HepG2 (cell line): ENCODE data around the gene MLX. TPM values are rescaled to one million over a fixed set of nuclear protein-coding genes. Genes with fewer than 3 reads are reported as not detected.

Source experiments
- ATF7 ChIP-seq, 2 experiments: fragments of 450-650 bp in 1 of 2; sonication (generic) in 1 of 2; formaldehyde crosslinking in 1 of 2; IDR thresholded peaks; 2 replicates each; pipeline versions ENCODE4 v1.4.0 to v1.6.1; 2016 to 2020; ENCODE audit warnings: antibody characterized with exemption in 1 of 2, mild to moderate bottlenecking in 1 of 2, missing genetic modification reagents in 1 of 2
- PLRG1 ChIP-seq: fragments of 450-650 bp; conservative IDR thresholded peaks from 2 replicates; pipeline ENCODE4 v1.6.1; 2016
- RBFOX2 ChIP-seq: fragments of 200-400 bp; formaldehyde crosslinking; IDR thresholded peaks from 2 replicates; pipeline ENCODE4 v1.6.1; 2017; ENCODE audit warnings: low read depth, mild to moderate bottlenecking, low read length
- SMARCC2 ChIP-seq: fragments of 450-650 bp; IDR thresholded peaks from 2 replicates; pipeline ENCODE4 v1.6.1; 2017; ENCODE audit warnings: antibody characterized with exemption, mild to moderate bottlenecking
- YY1 ChIP-seq: IDR thresholded peaks from 2 replicates; pipeline ENCODE4 v1.6.1; 2011; ENCODE audit warnings: low read length, low read depth, moderate library complexity, mild to moderate bottlenecking; ENCODE audit not compliant: insufficient read depth, insufficient replicate concordance
- ZNF180 ChIP-seq: sonication (generic); formaldehyde crosslinking; IDR thresholded peaks from 2 replicates; pipeline ENCODE4 v1.4.0; 2020; ENCODE audit warnings: low read depth, missing genetic modification reagents, borderline replicate concordance
- ZNF230 ChIP-seq: sonication (generic); formaldehyde crosslinking; IDR thresholded peaks from 2 replicates; pipeline ENCODE4 v1.4.0; 2020; ENCODE audit warnings: mild to moderate bottlenecking, missing genetic modification reagents
- ZNF33A ChIP-seq: sonication (generic); formaldehyde crosslinking; IDR thresholded peaks from 2 replicates; pipeline ENCODE4 v1.5.1; 2020; ENCODE audit warnings: missing genetic modification reagents, mild to moderate bottlenecking, moderate library complexity, borderline replicate concordance
- ZNF501 ChIP-seq: sonication (generic); formaldehyde crosslinking; IDR thresholded peaks from 2 replicates; pipeline ENCODE4 v1.5.1; 2020; ENCODE audit warnings: mild to moderate bottlenecking, moderate library complexity, missing genetic modification reagents
- polyA plus RNA-seq, 8 experiments: library from polyadenylated mRNA; depleted of rRNA in 3 of 8; stranded (reverse) in 7 of 8; unstranded in 1 of 8; fragments of >200 nt; fragmentation: Illumina TruSeq in 4 of 8; extraction: Trizol in 4 of 8; gene quantifications; 2 replicates each; pipeline versions ENCODE4 v1.2.1 to v1.2.3, GENCODE V29; 2011 to 2016; ENCODE audit warnings: low read depth in 4 of 8, missing spikeins in 1 of 8, mixed read lengths in 1 of 8; ENCODE audit not compliant: insufficient read depth in 1 of 8
- total RNA-seq, 5 experiments: library from RNA; depleted of rRNA; stranded (reverse); fragments of >200 nt; fragmentation: Illumina TruSeq; extraction: Trizol; gene quantifications; 2 replicates each; pipeline ENCODE4 v1.2.3, GENCODE V29; 2016; ENCODE audit warnings: low read depth in 1 of 5
- TF ChIP-seq, protein P1 (sequence below): IDR thresholded peaks from 2 replicates; pipeline ENCODE4 v1.6.1; 2016; ENCODE audit warnings: low read depth, missing genetic modification reagents, missing compliant biosample characterization
- TF ChIP-seq, protein P2 (sequence below): sonication (generic); formaldehyde crosslinking; IDR thresholded peaks from 2 replicates; pipeline ENCODE4 v1.5.1; 2020; ENCODE audit warnings: missing genetic modification reagents, mild to moderate bottlenecking, borderline replicate concordance
- TF ChIP-seq, protein P3 (sequence below): sonication (generic); formaldehyde crosslinking; IDR thresholded peaks from 2 replicates; pipeline ENCODE4 v1.4.0; 2020; ENCODE audit warnings: missing genetic modification reagents
- TF ChIP-seq, protein P4 (sequence below): sonication (generic); formaldehyde crosslinking; IDR thresholded peaks from 2 replicates; pipeline ENCODE4 v1.8.0; 2022; ENCODE audit warnings: missing genetic modification reagents, low read depth, mild to moderate bottlenecking, borderline replicate concordance
- TF ChIP-seq, protein P5 (sequence below): sonication (generic); formaldehyde crosslinking; IDR thresholded peaks from 2 replicates; pipeline ENCODE4 v1.4.0; 2020; ENCODE audit warnings: mild to moderate bottlenecking, low read depth, missing genetic modification reagents
- TF ChIP-seq, protein P6 (sequence below): IDR thresholded peaks from 2 replicates; pipeline ENCODE4 v1.6.1; 2016; ENCODE audit warnings: low read depth, control low read depth

MLX gene
- total and polyA plus RNA-seq, 2 of the 13 experiments (the other 11 are each of a cell fraction or from before 2014, with no cell fraction given) = 38.9 to 74.4 TPM

DNA sequence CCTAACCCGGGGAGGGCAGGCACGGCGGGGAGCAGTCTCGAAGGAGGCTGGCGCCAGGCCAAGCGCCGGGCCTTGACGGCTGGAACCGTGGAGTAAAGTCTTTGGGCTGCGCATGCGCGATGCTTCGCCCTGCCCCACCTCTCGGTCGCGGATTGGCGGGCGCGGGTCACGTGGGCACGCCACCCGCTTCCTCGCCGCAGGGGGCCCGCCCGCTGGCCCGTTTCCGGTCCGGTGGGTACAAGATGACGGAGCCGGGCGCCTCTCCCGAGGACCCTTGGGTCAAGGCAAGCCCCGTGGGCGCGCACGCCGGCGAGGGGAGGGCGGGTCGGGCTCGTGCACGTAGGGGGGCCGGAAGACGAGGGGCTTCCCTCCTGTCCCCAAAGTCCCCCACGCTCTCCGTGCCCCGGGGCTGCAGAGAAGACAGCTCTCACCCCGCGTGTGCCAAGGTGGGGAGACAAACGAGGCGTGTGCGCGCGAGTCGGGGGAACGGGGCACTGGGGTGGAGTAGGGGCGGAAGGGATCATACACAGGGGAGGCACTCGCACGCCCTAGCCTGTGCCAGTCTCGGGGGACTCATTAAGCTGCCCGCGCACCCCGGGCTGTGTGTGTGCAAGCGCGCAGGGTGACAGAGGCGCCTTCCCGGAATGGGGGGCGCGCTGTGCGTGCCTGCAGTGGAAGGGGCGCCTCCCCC, at the start of gene MLX (continued):
- TF ChIP-seq, protein P1, sequence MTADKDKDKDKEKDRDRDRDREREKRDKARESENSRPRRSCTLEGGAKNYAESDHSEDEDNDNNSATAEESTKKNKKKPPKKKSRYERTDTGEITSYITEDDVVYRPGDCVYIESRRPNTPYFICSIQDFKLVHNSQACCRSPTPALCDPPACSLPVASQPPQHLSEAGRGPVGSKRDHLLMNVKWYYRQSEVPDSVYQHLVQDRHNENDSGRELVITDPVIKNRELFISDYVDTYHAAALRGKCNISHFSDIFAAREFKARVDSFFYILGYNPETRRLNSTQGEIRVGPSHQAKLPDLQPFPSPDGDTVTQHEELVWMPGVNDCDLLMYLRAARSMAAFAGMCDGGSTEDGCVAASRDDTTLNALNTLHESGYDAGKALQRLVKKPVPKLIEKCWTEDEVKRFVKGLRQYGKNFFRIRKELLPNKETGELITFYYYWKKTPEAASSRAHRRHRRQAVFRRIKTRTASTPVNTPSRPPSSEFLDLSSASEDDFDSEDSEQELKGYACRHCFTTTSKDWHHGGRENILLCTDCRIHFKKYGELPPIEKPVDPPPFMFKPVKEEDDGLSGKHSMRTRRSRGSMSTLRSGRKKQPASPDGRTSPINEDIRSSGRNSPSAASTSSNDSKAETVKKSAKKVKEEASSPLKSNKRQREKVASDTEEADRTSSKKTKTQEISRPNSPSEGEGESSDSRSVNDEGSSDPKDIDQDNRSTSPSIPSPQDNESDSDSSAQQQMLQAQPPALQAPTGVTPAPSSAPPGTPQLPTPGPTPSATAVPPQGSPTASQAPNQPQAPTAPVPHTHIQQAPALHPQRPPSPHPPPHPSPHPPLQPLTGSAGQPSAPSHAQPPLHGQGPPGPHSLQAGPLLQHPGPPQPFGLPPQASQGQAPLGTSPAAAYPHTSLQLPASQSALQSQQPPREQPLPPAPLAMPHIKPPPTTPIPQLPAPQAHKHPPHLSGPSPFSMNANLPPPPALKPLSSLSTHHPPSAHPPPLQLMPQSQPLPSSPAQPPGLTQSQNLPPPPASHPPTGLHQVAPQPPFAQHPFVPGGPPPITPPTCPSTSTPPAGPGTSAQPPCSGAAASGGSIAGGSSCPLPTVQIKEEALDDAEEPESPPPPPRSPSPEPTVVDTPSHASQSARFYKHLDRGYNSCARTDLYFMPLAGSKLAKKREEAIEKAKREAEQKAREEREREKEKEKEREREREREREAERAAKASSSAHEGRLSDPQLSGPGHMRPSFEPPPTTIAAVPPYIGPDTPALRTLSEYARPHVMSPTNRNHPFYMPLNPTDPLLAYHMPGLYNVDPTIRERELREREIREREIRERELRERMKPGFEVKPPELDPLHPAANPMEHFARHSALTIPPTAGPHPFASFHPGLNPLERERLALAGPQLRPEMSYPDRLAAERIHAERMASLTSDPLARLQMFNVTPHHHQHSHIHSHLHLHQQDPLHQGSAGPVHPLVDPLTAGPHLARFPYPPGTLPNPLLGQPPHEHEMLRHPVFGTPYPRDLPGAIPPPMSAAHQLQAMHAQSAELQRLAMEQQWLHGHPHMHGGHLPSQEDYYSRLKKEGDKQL (CRISPR knock-in tag) = peak; percentile 43; the same call in 1 of the 2 replicates
- TF ChIP-seq, protein P2, sequence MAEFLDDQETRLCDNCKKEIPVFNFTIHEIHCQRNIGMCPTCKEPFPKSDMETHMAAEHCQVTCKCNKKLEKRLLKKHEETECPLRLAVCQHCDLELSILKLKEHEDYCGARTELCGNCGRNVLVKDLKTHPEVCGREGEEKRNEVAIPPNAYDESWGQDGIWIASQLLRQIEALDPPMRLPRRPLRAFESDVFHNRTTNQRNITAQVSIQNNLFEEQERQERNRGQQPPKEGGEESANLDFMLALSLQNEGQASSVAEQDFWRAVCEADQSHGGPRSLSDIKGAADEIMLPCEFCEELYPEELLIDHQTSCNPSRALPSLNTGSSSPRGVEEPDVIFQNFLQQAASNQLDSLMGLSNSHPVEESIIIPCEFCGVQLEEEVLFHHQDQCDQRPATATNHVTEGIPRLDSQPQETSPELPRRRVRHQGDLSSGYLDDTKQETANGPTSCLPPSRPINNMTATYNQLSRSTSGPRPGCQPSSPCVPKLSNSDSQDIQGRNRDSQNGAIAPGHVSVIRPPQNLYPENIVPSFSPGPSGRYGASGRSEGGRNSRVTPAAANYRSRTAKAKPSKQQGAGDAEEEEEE = no peak
- TF ChIP-seq PLRG1 (no peak), ZNF501 (CRISPR knock-in tag) (peak; percentile 93), RBFOX2 (peak; percentile 99), YY1 (peak; percentile 81), ZNF230 (CRISPR knock-in tag) (peak; percentile 98; the same call in 1 of the 2 replicates), ATF7 (IDR thresholded peaks at IDR 0.05) (no peak), ATF7 (CRISPR knock-in tag; IDR thresholded peaks at IDR 0.05) (peak; percentile 75), SMARCC2 (no peak), ZNF33A (no peak), ZNF180 (CRISPR knock-in tag) (no peak)
- TF ChIP-seq, protein P3, sequence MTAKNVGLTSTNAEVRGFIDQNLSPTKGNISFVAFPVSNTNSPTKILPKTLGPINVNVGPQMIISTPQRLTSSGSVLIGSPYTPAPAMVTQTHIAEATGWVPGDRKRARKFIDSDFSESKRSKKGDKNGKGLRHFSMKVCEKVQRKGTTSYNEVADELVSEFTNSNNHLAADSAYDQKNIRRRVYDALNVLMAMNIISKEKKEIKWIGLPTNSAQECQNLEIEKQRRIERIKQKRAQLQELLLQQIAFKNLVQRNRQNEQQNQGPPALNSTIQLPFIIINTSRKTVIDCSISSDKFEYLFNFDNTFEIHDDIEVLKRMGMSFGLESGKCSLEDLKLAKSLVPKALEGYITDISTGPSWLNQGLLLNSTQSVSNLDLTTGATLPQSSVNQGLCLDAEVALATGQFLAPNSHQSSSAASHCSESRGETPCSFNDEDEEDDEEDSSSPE (CRISPR knock-in tag) = peak; percentile 70
- TF ChIP-seq, protein P4, sequence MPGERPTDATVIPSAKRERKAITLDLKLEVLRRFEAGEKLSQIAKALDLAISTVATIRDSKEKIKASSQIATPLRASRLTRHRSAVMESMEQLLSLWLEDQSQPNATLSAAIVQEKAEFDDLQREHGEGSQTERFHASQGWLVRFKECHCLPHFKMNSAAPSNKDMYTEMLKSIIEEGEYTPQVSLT (CRISPR knock-in tag) = no peak
- TF ChIP-seq, protein P5, sequence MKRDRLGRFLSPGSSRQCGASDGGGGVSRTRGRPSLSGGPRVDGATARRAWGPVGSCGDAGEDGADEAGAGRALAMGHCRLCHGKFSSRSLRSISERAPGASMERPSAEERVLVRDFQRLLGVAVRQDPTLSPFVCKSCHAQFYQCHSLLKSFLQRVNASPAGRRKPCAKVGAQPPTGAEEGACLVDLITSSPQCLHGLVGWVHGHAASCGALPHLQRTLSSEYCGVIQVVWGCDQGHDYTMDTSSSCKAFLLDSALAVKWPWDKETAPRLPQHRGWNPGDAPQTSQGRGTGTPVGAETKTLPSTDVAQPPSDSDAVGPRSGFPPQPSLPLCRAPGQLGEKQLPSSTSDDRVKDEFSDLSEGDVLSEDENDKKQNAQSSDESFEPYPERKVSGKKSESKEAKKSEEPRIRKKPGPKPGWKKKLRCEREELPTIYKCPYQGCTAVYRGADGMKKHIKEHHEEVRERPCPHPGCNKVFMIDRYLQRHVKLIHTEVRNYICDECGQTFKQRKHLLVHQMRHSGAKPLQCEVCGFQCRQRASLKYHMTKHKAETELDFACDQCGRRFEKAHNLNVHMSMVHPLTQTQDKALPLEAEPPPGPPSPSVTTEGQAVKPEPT = peak; percentile 72; the same call in 1 of the 2 replicates
- TF ChIP-seq, protein P6, sequence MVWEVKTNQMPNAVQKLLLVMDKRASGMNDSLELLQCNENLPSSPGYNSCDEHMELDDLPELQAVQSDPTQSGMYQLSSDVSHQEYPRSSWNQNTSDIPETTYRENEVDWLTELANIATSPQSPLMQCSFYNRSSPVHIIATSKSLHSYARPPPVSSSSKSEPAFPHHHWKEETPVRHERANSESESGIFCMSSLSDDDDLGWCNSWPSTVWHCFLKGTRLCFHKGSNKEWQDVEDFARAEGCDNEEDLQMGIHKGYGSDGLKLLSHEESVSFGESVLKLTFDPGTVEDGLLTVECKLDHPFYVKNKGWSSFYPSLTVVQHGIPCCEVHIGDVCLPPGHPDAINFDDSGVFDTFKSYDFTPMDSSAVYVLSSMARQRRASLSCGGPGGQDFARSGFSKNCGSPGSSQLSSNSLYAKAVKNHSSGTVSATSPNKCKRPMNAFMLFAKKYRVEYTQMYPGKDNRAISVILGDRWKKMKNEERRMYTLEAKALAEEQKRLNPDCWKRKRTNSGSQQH (CRISPR knock-in tag) = no peak; the same call in 1 of the 2 replicates
